Upper lobe of left lung (tissue), 4 donors: ENCODE measurements around the gene FOXL3.

Experiments used
- POLR2A ChIP-seq, 4 donors: fragments of 450-650 bp; IDR thresholded peaks; one replicate each; pipeline ENCODE4 v1.5.1; 2016 to 2017; ENCODE audit warnings: antibody characterized with exemption in 4 of 4, mild to moderate bottlenecking in 2 of 4
- TF ChIP-seq, protein P1 (sequence below), 6 experiments: fragments of 450-650 bp in 4 of 6; fragments of 200-600 bp in 2 of 6; sonication (generic) in 2 of 6; IDR thresholded peaks; one replicate each; pipeline ENCODE4 v1.5.1; 2016 to 2019; ENCODE audit warnings: antibody characterized with exemption in 6 of 6

DNA sequence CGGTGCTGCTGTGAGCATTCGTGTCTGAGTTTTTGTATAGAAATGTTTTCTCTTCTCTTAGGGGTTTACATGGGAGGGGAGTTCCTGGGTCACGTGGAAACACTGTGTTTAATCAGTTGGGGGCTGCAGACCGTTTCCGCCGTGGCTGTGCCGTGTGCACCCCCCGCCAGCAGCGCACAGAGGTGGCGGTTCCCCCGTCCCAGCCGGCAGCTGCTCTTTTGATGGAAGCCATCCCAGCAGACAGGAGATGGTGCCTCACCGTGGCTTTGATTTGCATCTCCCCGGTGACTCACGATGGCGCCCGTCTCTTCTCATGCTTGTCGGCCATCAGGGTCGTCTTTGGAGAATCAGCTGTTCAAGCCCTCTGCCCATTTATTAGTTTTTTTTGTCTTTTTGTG, 34.9 kb upstream of the FOXL3 start:
- TF ChIP-seq, protein P1, sequence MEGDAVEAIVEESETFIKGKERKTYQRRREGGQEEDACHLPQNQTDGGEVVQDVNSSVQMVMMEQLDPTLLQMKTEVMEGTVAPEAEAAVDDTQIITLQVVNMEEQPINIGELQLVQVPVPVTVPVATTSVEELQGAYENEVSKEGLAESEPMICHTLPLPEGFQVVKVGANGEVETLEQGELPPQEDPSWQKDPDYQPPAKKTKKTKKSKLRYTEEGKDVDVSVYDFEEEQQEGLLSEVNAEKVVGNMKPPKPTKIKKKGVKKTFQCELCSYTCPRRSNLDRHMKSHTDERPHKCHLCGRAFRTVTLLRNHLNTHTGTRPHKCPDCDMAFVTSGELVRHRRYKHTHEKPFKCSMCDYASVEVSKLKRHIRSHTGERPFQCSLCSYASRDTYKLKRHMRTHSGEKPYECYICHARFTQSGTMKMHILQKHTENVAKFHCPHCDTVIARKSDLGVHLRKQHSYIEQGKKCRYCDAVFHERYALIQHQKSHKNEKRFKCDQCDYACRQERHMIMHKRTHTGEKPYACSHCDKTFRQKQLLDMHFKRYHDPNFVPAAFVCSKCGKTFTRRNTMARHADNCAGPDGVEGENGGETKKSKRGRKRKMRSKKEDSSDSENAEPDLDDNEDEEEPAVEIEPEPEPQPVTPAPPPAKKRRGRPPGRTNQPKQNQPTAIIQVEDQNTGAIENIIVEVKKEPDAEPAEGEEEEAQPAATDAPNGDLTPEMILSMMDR (IDR thresholded peaks at IDR 0.05) = no peak
- TF ChIP-seq POLR2A (IDR thresholded peaks at IDR 0.05) = no peak
